SK-N-SH treated with all-trans-retinoic acid at 6 μM for 48 hours (cell line): ENCODE measurements around the gene CENPW.
A peak's percentile ranks its signal among the peaks of the same experiment; 100 is the strongest.

ENCODE experiments used
- ATAC-seq: fragments of 200-7000 bp; cut with Tn5 transposase; 3 replicates; pipeline ENCODE4 v1.9.1; 2020; ENCODE audit warnings: mild to moderate bottlenecking, moderate library complexity
- ARNTL ChIP-seq: fragments of 450-650 bp; formaldehyde crosslinking; IDR thresholded peaks from 2 replicates; pipeline ENCODE4 v1.5.0; 2020; ENCODE audit warnings: low read depth, mild to moderate bottlenecking, moderate library complexity, borderline replicate concordance
- BACH2 ChIP-seq: fragments of 250-450 bp; sonication (Bioruptor Pico); IDR thresholded peaks from 2 replicates; pipeline ENCODE4 v1.9.0; 2021; ENCODE audit warnings: mild to moderate bottlenecking, borderline replicate concordance
- ESRRG ChIP-seq: fragments of 250-450 bp; sonication (Bioruptor Pico); IDR thresholded peaks from 2 replicates; pipeline ENCODE4 v1.6.1; 2021; ENCODE audit warnings: mild to moderate bottlenecking
- GLIS3 ChIP-seq: fragments of 250-450 bp; sonication (Bioruptor Pico); IDR thresholded peaks from 2 replicates; pipeline ENCODE4 v1.5.0; 2020; ENCODE audit warnings: mild to moderate bottlenecking, moderate library complexity
- ISL1 ChIP-seq: fragments of 250-450 bp; sonication (Bioruptor Pico); IDR thresholded peaks from 2 replicates; pipeline ENCODE4 v2.1.2; 2022; ENCODE audit warnings: mild to moderate bottlenecking, moderate library complexity
- OSR1 ChIP-seq: fragments of 250-450 bp; sonication (Bioruptor Pico); IDR thresholded peaks from 2 replicates; pipeline ENCODE4 v1.8.0; 2022; ENCODE audit warnings: moderate library complexity, mild to moderate bottlenecking, inconsistent platforms
- RARB ChIP-seq: fragments of 250-450 bp; sonication (Bioruptor Pico); IDR thresholded peaks from 2 replicates; pipeline ENCODE4 v1.8.0; 2021; ENCODE audit warnings: mild to moderate bottlenecking, moderate library complexity
- SNAI2 ChIP-seq: fragments of 250-450 bp; sonication (Bioruptor Pico); IDR thresholded peaks from 2 replicates; pipeline ENCODE4 v1.5.0; 2020; ENCODE audit warnings: mild to moderate bottlenecking, moderate library complexity
- TCF4 ChIP-seq: fragments of 250-450 bp; sonication (Bioruptor Pico); IDR thresholded peaks from 2 replicates; pipeline ENCODE4 v1.8.0; 2021; ENCODE audit warnings: mild to moderate bottlenecking, moderate library complexity, borderline replicate concordance
- TOX ChIP-seq: fragments of 250-450 bp; sonication (Bioruptor Pico); IDR thresholded peaks from 2 replicates; pipeline ENCODE4 v1.8.0; 2021; ENCODE audit warnings: mild to moderate bottlenecking, moderate library complexity, borderline replicate concordance
- ZC3H10 ChIP-seq: fragments of 250-450 bp; sonication (Bioruptor Pico); IDR thresholded peaks from 2 replicates; pipeline ENCODE4 v1.5.1; 2021; ENCODE audit warnings: mild to moderate bottlenecking, moderate library complexity
- ZFP30 ChIP-seq: fragments of 450-650 bp; formaldehyde crosslinking; IDR thresholded peaks from 2 replicates; pipeline ENCODE4 v1.5.0; 2022; ENCODE audit warnings: mild to moderate bottlenecking, moderate library complexity
- ZNF565 ChIP-seq: fragments of 450-650 bp; formaldehyde crosslinking; conservative IDR thresholded peaks from 2 replicates; pipeline ENCODE4 v1.5.0; 2020; ENCODE audit warnings: low read depth, mild to moderate bottlenecking, moderate library complexity
- ZNF70 ChIP-seq: fragments of 450-650 bp; formaldehyde crosslinking; IDR thresholded peaks from 2 replicates; pipeline ENCODE4 v1.5.0; 2020; ENCODE audit warnings: mild to moderate bottlenecking, moderate library complexity
- ZNF8 ChIP-seq: fragments of 450-650 bp; formaldehyde crosslinking; IDR thresholded peaks from 2 replicates; pipeline ENCODE4 v1.5.0; 2020; ENCODE audit warnings: mild to moderate bottlenecking, moderate library complexity
- TF ChIP-seq, protein P1 (sequence below): fragments of 250-450 bp; sonication (Bioruptor Pico); IDR thresholded peaks from 2 replicates; pipeline ENCODE4 v1.5.1; 2020; ENCODE audit warnings: low read depth, mild to moderate bottlenecking, moderate library complexity
- TF ChIP-seq, protein P2 (sequence below): fragments of 250-450 bp; sonication (Bioruptor Pico); IDR thresholded peaks from 2 replicates; pipeline ENCODE4 v1.8.0; 2021; ENCODE audit warnings: low read depth, mild to moderate bottlenecking, moderate library complexity, borderline replicate concordance
- TF ChIP-seq, protein P3 (sequence below): fragments of 250-450 bp; sonication (Bioruptor Pico); IDR thresholded peaks from 2 replicates; pipeline ENCODE4 v1.8.0; 2020; ENCODE audit warnings: mild to moderate bottlenecking, moderate library complexity, borderline replicate concordance
- TF ChIP-seq, protein P4 (sequence below): fragments of 250-450 bp; sonication (Bioruptor Pico); IDR thresholded peaks from 2 replicates; pipeline ENCODE4 v1.5.0; 2020; ENCODE audit warnings: mild to moderate bottlenecking, moderate library complexity
- TF ChIP-seq, protein P5 (sequence below): fragments of 250-450 bp; sonication (Bioruptor Pico); IDR thresholded peaks from 2 replicates; pipeline ENCODE4 v1.5.1; 2021; ENCODE audit warnings: mild to moderate bottlenecking, moderate library complexity

The CENPW gene

DNA sequence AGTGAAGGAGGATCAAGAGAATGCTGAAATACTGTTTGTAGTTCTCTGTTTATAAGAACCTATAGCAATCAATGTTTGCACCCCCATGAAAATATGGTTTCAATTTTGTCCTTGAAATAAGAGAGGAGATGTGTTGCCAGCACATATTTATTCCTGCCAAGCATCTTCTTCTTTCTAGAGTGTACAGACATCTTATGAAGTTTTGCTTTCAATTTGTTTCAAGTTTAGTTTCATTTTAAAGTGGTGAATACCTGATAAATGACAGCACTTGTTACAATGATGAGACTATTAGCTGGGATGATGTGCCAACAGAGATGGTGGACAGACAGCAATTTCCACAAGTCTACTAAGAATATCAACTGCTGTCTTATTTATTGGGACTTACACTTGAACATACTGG is 39.2 kb upstream of the CENPW start:
- TF ChIP-seq, protein P1, sequence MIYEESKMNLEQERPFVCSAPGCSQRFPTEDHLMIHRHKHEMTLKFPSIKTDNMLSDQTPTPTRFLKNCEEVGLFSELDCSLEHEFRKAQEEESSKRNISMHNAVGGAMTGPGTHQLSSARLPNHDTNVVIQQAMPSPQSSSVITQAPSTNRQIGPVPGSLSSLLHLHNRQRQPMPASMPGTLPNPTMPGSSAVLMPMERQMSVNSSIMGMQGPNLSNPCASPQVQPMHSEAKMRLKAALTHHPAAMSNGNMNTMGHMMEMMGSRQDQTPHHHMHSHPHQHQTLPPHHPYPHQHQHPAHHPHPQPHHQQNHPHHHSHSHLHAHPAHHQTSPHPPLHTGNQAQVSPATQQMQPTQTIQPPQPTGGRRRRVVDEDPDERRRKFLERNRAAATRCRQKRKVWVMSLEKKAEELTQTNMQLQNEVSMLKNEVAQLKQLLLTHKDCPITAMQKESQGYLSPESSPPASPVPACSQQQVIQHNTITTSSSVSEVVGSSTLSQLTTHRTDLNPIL, result no peak
- no peak for TF ChIP-seq BACH2 (CRISPR knock-in tag)
- TF ChIP-seq, protein P2, sequence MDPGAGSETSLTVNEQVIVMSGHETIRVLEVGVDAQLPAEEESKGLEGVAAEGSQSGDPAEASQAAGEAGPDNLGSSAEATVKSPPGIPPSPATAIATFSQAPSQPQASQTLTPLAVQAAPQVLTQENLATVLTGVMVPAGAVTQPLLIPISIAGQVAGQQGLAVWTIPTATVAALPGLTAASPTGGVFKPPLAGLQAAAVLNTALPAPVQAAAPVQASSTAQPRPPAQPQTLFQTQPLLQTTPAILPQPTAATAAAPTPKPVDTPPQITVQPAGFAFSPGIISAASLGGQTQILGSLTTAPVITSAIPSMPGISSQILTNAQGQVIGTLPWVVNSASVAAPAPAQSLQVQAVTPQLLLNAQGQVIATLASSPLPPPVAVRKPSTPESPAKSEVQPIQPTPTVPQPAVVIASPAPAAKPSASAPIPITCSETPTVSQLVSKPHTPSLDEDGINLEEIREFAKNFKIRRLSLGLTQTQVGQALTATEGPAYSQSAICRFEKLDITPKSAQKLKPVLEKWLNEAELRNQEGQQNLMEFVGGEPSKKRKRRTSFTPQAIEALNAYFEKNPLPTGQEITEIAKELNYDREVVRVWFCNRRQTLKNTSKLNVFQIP (CRISPR knock-in tag), result no peak
- no peak for TF ChIP-seq GLIS3 (CRISPR knock-in tag)
- TF ChIP-seq, protein P3, sequence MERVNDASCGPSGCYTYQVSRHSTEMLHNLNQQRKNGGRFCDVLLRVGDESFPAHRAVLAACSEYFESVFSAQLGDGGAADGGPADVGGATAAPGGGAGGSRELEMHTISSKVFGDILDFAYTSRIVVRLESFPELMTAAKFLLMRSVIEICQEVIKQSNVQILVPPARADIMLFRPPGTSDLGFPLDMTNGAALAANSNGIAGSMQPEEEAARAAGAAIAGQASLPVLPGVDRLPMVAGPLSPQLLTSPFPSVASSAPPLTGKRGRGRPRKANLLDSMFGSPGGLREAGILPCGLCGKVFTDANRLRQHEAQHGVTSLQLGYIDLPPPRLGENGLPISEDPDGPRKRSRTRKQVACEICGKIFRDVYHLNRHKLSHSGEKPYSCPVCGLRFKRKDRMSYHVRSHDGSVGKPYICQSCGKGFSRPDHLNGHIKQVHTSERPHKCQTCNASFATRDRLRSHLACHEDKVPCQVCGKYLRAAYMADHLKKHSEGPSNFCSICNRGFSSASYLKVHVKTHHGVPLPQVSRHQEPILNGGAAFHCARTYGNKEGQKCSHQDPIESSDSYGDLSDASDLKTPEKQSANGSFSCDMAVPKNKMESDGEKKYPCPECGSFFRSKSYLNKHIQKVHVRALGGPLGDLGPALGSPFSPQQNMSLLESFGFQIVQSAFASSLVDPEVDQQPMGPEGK (CRISPR knock-in tag), result no peak
- no peak for TF ChIP-seq ISL1 (CRISPR knock-in tag)
- no peak for TF ChIP-seq ZNF8 (CRISPR knock-in tag)
- no peak for TF ChIP-seq TCF4 (CRISPR knock-in tag)
- no peak for TF ChIP-seq OSR1 (CRISPR knock-in tag)
- ATAC-seq, result no peak

DNA sequence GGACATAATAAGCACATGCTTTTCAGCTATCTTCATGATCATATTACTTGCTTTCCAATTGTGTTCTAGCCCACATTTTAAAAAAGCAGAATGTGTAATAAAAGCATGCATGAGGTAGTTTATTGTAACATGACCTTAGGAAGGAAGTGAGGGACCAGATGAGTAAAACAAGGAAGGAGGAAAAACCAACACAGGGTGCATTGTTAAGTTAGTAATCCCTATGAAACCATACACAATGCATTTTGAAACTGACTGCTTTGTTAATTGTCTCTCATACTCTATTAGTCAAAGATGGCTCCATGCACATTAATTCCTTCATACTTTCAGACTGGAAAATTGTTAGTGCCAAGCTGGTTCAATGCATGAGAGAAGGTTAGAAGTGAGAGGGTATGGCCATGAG is 37.7 kb upstream of the CENPW start:
- ATAC-seq, result no peak
- TF ChIP-seq, protein P2 (CRISPR knock-in tag), result no peak
- TF ChIP-seq ZFP30, result no peak
- no peak for TF ChIP-seq ARNTL
- TF ChIP-seq BACH2 (CRISPR knock-in tag), result no peak
- TF ChIP-seq GLIS3 (CRISPR knock-in tag), result no peak
- TF ChIP-seq OSR1 (CRISPR knock-in tag), result no peak
- TF ChIP-seq, protein P1, result no peak

DNA sequence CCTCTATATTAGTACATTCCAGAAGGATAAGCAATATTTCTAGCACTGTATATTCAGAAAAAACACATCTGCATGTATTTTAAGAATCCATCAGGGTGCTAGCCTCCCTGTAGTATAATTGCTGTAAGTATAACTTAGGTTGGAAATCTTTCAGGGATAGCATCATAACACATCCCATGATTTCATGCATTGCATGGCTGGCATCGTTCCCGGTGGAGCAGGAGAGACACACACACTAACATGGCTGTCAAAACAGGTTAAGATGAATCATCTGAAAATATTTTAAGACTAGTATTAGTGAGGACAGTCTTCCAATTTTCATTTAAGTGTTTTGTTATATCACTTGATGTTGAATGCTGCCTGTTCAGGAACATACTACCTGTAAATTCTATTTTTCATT is 32.1 kb upstream of the CENPW start:
- ATAC-seq, result peak; percentile 81
- TF ChIP-seq ISL1 (CRISPR knock-in tag) (peak; percentile 34; the same call in 1 of the 2 replicates), ESRRG (CRISPR knock-in tag) (no peak)

DNA sequence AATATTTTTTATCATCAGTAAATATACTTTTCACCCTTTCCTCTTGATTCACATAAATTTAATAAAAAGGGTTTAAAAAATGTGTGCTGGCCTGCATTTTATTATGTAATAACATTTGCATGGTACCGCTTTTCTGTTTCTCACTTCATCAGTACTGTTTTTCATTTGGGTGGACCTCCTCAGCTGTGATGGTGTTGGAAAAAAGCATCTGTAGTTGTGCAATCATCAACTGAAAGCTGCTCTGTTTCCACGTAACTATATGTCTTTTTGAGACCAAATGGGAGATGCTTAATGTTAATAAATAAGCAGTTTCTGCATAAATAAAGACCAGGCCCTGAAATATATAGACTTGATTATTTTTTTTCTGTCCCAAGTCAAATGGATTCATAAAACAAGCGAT is 31.6 kb upstream of the CENPW start:
- ATAC-seq, result no peak
- TF ChIP-seq ARNTL, result no peak
- no peak for TF ChIP-seq GLIS3 (CRISPR knock-in tag)
- no peak for TF ChIP-seq SNAI2 (CRISPR knock-in tag)
- no peak for TF ChIP-seq TCF4 (CRISPR knock-in tag)
- TF ChIP-seq, protein P4, sequence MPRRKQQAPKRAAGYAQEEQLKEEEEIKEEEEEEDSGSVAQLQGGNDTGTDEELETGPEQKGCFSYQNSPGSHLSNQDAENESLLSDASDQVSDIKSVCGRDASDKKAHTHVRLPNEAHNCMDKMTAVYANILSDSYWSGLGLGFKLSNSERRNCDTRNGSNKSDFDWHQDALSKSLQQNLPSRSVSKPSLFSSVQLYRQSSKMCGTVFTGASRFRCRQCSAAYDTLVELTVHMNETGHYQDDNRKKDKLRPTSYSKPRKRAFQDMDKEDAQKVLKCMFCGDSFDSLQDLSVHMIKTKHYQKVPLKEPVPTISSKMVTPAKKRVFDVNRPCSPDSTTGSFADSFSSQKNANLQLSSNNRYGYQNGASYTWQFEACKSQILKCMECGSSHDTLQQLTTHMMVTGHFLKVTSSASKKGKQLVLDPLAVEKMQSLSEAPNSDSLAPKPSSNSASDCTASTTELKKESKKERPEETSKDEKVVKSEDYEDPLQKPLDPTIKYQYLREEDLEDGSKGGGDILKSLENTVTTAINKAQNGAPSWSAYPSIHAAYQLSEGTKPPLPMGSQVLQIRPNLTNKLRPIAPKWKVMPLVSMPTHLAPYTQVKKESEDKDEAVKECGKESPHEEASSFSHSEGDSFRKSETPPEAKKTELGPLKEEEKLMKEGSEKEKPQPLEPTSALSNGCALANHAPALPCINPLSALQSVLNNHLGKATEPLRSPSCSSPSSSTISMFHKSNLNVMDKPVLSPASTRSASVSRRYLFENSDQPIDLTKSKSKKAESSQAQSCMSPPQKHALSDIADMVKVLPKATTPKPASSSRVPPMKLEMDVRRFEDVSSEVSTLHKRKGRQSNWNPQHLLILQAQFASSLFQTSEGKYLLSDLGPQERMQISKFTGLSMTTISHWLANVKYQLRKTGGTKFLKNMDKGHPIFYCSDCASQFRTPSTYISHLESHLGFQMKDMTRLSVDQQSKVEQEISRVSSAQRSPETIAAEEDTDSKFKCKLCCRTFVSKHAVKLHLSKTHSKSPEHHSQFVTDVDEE, result no peak
- TF ChIP-seq ZNF70 (CRISPR knock-in tag), result no peak
- TF ChIP-seq ZFP30, result no peak
- no peak for TF ChIP-seq ZNF565
- TF ChIP-seq RARB, result no peak
- TF ChIP-seq, protein P5, sequence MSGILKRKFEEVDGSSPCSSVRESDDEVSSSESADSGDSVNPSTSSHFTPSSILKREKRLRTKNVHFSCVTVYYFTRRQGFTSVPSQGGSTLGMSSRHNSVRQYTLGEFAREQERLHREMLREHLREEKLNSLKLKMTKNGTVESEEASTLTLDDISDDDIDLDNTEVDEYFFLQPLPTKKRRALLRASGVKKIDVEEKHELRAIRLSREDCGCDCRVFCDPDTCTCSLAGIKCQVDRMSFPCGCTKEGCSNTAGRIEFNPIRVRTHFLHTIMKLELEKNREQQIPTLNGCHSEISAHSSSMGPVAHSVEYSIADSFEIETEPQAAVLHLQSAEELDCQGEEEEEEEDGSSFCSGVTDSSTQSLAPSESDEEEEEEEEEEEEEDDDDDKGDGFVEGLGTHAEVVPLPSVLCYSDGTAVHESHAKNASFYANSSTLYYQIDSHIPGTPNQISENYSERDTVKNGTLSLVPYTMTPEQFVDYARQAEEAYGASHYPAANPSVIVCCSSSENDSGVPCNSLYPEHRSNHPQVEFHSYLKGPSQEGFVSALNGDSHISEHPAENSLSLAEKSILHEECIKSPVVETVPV (CRISPR knock-in tag), result no peak
- no peak for TF ChIP-seq TOX
- no peak for TF ChIP-seq ISL1 (CRISPR knock-in tag)
- TF ChIP-seq, protein P2 (CRISPR knock-in tag), result no peak
- TF ChIP-seq ZC3H10, result no peak
- TF ChIP-seq, protein P1, result no peak
